GM19372 (cell line): Measurements from ENCODE around the gene OR52J3.

ENCODE experiments used
- ATAC-seq: cut with Tn5 transposase; IDR thresholded peaks from one replicate; pipeline ENCODE4 v1.9.1; 2021; ENCODE audit warnings: mild to moderate bottlenecking, low read depth, moderate library complexity; ENCODE audit not compliant: unreplicated experiment

Gene OR52J3

GRCh38 chr11:5092821-5093585 lies 46.7 kb downstream of the OR52J3 start:
- ATAC-seq, result no peak

- ATAC-seq, result no peak
These were observed 49.7 kb downstream of the OR52J3 start for GRCh38 chr11:5096011-5096410.
